Measurements from ENCODE around the gene KIF1A.
"Not testable (repeated sequence)": the region's sequence is repeated elsewhere in the genome, so short reads cannot be mapped to it uniquely, and the experiment has no call there.

Gene KIF1A

DNA sequence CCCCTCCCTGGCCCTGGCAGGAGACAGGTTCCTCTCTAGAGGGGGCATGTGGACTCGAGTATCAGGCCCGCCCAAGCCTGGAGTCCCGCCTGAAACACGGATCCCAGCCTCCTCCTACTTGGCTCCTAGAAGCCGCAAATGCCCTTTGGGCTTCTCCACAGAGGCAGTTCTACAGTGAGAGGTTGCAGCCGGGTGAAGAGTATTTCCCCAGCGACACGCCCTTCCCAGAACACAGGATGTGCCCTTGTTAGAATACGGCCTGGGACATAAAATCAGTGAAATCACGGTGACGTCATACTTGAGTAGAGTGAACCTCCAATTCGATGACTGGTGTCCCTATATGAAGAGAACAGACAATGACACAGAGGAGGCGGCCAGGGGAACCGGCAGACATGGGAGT, 142.0 kb downstream of the KIF1A start:
- not testable (repeated sequence) for DNase-seq (ENCODE audit: low read depth in 1 of 2, low spot score in 1 of 2); H3K27me3 ChIP-seq (ENCODE audit: insufficient read depth, poor library complexity, severe bottlenecking); H3K27ac ChIP-seq (replicated peaks); H3K4me3 ChIP-seq (replicated peaks; ENCODE audit: insufficient read depth, low read length)

DNA sequence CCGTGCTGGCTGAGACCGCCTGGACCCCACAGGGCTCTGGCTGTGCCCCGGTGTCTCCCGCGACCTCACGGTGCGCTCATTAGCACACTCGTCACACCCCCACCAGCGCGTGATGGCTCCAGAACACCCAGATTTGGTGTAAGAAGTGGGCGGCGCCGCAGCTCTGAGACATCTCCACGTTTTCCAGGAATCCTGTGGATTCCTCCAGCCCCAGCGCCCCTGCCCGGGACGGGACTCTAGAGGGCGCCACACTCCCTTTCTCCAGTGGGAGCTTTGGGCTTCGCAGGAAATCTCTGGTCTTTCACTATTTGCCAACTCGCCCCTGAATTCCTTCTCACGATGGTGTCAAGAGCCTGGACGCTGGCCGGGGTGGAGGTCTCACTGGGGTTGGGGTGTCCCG, 144.7 kb downstream of the KIF1A start:
- H3K27ac ChIP-seq (replicated peaks); H3K4me3 ChIP-seq (replicated peaks; ENCODE audit: insufficient read depth, low read length); H3K27me3 ChIP-seq (ENCODE audit: insufficient read depth, poor library complexity, severe bottlenecking); DNase-seq (ENCODE audit: low read depth in 1 of 2, low spot score in 1 of 2): not testable (repeated sequence)

DNA sequence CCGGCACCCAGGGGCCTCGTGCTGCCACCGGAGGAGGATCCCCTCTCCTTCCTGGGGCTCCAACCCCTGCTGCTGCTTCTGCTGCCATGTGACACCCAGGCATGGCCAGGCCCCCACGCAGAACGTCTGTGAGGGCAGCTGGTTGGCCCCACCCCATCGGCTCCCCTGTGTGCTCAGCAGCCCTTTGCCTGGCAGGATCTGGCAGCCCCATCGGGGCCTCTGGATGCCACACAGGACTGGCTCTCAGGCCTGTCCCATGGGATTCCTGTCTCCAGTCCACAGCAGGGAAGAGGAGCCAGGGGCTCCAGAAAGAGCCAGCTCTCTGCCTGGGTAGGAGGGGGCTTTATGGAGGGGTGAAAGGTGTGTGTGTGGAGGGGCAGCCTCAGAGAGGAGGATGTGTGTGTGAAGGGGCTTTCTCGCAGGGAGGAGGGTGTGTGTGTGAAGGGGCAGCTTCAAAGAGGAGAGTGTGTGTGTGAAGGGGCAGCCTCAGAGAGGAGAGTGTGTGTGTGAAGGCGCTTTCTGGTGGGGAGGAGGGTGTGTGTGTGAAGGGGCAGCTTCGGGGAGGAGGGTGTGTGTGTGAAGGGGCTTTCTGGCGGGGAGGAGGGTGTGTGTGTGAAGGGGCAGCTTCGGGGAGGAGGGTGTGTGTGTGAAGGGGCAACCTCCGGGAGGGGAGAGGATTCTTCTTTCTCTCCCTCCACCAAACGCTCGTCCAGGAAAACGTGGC, 145.4 kb downstream of the KIF1A start:
- H3K27me3 ChIP-seq (ENCODE audit: insufficient read depth, poor library complexity, severe bottlenecking); DNase-seq (ENCODE audit: low read depth in 1 of 2, low spot score in 1 of 2); H3K27ac ChIP-seq (replicated peaks); H3K4me3 ChIP-seq (replicated peaks; ENCODE audit: insufficient read depth, low read length): not testable (repeated sequence)

DNA sequence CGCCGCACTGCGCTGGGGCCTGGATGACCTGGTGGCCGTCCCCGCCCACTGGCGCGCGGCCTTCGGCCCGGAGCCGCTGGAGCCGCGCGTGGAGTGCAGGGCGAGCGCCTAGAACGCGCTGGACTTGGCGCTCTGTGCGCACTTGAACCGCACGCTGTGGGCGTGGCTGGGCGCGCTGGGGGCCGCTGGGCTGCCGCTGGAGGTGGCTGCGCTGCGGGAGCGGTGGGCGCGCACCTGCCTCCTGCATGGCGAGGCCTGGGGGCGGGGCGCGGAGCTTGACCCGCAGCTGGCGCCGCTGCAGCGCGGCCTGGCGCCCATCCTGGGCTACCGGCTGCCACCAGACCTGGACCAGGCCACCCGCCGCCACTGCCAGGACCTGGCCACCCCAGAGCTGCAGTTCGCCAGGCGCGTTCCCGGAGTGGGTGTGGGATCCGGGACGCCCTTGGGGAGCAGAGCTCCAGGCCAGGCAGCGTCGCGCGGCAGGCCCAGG, 147.3 kb downstream of the KIF1A start:
- no peak for TF ChIP-seq POLR2AphosphoS5 (IDR thresholded peaks at IDR 0.05; ENCODE audit: low read depth)
- no peak for TF ChIP-seq SPI1 (IDR thresholded peaks at IDR 0.05; ENCODE audit: borderline replicate concordance, low read depth)
- TF ChIP-seq, protein P1, sequence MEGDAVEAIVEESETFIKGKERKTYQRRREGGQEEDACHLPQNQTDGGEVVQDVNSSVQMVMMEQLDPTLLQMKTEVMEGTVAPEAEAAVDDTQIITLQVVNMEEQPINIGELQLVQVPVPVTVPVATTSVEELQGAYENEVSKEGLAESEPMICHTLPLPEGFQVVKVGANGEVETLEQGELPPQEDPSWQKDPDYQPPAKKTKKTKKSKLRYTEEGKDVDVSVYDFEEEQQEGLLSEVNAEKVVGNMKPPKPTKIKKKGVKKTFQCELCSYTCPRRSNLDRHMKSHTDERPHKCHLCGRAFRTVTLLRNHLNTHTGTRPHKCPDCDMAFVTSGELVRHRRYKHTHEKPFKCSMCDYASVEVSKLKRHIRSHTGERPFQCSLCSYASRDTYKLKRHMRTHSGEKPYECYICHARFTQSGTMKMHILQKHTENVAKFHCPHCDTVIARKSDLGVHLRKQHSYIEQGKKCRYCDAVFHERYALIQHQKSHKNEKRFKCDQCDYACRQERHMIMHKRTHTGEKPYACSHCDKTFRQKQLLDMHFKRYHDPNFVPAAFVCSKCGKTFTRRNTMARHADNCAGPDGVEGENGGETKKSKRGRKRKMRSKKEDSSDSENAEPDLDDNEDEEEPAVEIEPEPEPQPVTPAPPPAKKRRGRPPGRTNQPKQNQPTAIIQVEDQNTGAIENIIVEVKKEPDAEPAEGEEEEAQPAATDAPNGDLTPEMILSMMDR (IDR thresholded peaks at IDR 0.05; ENCODE audit: insufficient read depth, low read length): no peak
- TF ChIP-seq GABPA (IDR thresholded peaks at IDR 0.05; ENCODE audit: low read depth): no peak
- TF ChIP-seq, protein P2, sequence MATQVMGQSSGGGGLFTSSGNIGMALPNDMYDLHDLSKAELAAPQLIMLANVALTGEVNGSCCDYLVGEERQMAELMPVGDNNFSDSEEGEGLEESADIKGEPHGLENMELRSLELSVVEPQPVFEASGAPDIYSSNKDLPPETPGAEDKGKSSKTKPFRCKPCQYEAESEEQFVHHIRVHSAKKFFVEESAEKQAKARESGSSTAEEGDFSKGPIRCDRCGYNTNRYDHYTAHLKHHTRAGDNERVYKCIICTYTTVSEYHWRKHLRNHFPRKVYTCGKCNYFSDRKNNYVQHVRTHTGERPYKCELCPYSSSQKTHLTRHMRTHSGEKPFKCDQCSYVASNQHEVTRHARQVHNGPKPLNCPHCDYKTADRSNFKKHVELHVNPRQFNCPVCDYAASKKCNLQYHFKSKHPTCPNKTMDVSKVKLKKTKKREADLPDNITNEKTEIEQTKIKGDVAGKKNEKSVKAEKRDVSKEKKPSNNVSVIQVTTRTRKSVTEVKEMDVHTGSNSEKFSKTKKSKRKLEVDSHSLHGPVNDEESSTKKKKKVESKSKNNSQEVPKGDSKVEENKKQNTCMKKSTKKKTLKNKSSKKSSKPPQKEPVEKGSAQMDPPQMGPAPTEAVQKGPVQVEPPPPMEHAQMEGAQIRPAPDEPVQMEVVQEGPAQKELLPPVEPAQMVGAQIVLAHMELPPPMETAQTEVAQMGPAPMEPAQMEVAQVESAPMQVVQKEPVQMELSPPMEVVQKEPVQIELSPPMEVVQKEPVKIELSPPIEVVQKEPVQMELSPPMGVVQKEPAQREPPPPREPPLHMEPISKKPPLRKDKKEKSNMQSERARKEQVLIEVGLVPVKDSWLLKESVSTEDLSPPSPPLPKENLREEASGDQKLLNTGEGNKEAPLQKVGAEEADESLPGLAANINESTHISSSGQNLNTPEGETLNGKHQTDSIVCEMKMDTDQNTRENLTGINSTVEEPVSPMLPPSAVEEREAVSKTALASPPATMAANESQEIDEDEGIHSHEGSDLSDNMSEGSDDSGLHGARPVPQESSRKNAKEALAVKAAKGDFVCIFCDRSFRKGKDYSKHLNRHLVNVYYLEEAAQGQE (IDR thresholded peaks at IDR 0.05; ENCODE audit: insufficient replicate concordance, low read depth): no peak
- peaks cover 7% of the 10 kb centered on the region for H3K27me3 ChIP-seq (ENCODE audit: insufficient read depth, poor library complexity, severe bottlenecking)
- no peak overlapping the region for H3K27ac ChIP-seq (replicated peaks)
- H3K4me3 ChIP-seq (replicated peaks; ENCODE audit: insufficient read depth, low read length): no peak overlapping the region
- DNase-seq (ENCODE audit: low read depth in 1 of 2, low spot score in 1 of 2): no peak

DNA sequence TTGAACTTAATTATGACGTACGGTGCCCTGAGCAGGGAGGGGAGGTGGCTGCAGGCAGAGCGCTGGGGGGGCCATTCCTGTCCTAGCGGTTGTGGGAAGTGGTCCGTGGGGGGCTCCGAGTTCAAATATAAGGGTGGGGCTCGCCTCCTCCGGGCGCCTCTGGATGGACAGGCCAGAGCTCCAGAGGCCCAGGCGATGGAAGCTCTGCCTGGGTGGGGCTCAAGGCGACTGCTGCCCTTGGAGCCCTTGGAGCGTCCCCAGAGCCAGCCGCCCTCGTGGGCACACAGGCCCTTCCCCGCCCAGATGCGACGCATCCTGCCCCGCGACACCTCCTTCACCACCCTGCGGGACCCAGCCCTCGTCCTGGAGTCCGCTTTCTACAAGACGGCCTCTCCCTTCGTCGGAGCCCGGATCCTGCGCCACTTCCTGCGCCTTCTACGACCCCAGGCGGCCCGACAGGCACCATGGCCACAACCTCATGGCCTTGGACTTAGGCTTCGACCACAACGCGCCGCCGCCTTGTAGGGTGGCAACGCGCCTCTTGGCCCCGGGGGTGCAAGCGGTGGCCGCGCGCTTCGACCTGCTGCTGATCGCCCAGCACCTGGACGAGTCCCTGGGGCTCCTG, 147.8 kb downstream of the KIF1A start:
- DNase-seq (ENCODE audit: low read depth in 1 of 2, low spot score in 1 of 2): no peak
- TF ChIP-seq, protein P2 (IDR thresholded peaks at IDR 0.05; ENCODE audit: insufficient replicate concordance, low read depth): no peak
- TF ChIP-seq SPI1 (IDR thresholded peaks at IDR 0.05; ENCODE audit: borderline replicate concordance, low read depth) (no peak), GABPA (IDR thresholded peaks at IDR 0.05; ENCODE audit: low read depth) (no peak), POLR2AphosphoS5 (IDR thresholded peaks at IDR 0.05; ENCODE audit: low read depth) (no peak)
- TF ChIP-seq, protein P1 (IDR thresholded peaks at IDR 0.05; ENCODE audit: insufficient read depth, low read length): no peak
- Histone ChIP-seq H3K4me3 (replicated peaks; ENCODE audit: insufficient read depth, low read length) (no peak overlapping the region), H3K27ac (replicated peaks) (no peak overlapping the region), H3K27me3 (ENCODE audit: insufficient read depth, poor library complexity, severe bottlenecking) (peaks cover 7% of the 10 kb centered on the region)

Measured in HL-60 (cell line).